Sigmoid colon (tissue), 4 donors: ENCODE data around the gene PLAGL2.

Experiments used
- CTCF ChIP-seq, 4 experiments: fragments of 450-650 bp in 3 of 4; fragments of 200-600 bp in 1 of 4; IDR thresholded peaks; one replicate each; pipeline ENCODE4 v1.5.1; 2016 to 2019; ENCODE audit warnings: antibody characterized with exemption in 4 of 4, mild to moderate bottlenecking in 3 of 4, moderate library complexity in 2 of 4
- EP300 ChIP-seq, 4 donors: sonication (generic); formaldehyde crosslinking; IDR thresholded peaks; one replicate each; pipeline ENCODE4 v1.6.1; 2017; ENCODE audit warnings: antibody characterized with exemption in 4 of 4
- POLR2A ChIP-seq, 2 donors: fragments of 450-650 bp; IDR thresholded peaks; one replicate each; pipeline ENCODE4 v1.6.1; 2016; ENCODE audit warnings: antibody characterized with exemption in 2 of 2, mild to moderate bottlenecking in 2 of 2, moderate library complexity in 2 of 2

DNA sequence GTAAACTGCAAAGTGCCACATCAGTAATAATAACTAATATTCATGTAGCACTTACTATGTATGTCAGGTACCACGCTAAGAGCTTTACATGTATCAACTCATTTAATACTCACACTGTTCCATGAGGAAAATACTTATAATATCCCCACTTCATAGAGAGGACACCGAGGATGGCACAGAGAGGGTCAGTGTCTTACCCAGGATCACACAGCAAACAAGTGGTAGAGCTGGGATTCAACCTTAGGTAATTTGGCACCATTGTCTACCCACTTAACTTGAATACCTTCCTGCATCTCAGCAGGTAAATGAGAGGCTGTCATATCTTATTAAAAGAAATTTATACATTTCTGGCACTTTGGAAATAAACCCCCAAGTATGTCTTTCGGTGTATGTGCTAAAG, 8.2 kb upstream of the PLAGL2 start:
- no peak for TF ChIP-seq CTCF (IDR thresholded peaks at IDR 0.05)
- TF ChIP-seq EP300 (IDR thresholded peaks at IDR 0.05): no peak
- no peak for TF ChIP-seq POLR2A (IDR thresholded peaks at IDR 0.05)
